Measurements from ENCODE around the gene MYO9A. TPM values are rescaled to one million over a fixed set of nuclear protein-coding genes. Genes with fewer than 3 reads are reported as not detected.

Gene MYO9A
- polyA plus RNA-seq, 3 donors, result 3.9 to 6.6 (median 5.0) TPM

GRCh38 chr15:71808311-71809020, 309.5 kb downstream of the MYO9A start:
- Histone ChIP-seq H3K9ac (ENCODE audit: insufficient read depth, low read length, poor library complexity, severe bottlenecking) (no peak overlapping the region), H3K4me1 (ENCODE audit: control insufficient read depth in 1 of 2, insufficient read depth in 2 of 2, low read length in 2 of 2) (no peaks in the 10 kb centered on the region), H3K36me3 (replicated peaks in 1 of 2; ENCODE audit: control insufficient read depth in 1 of 2, insufficient read depth in 2 of 2, low read length in 2 of 2) (no peaks in the 10 kb centered on the region), H3K27me3 (ENCODE audit: control insufficient read depth in 2 of 2, insufficient read depth in 2 of 2, low read length in 2 of 2) (no peaks in the 10 kb centered on the region), H4K20me1 (ENCODE audit: insufficient read depth, low read length) (no peaks in the 10 kb centered on the region), H3K27ac (ENCODE audit: low read depth in 1 of 2, low read length in 2 of 2) (no peak overlapping the region), H3K4me2 (replicated peaks; ENCODE audit: extremely low read depth, low read length, poor library complexity, severe bottlenecking) (no peak overlapping the region), H2AFZ (ENCODE audit: insufficient read depth, low read depth, low read length, poor library complexity, severe bottlenecking) (no peak overlapping the region), H3K9me3 (replicated peaks in 1 of 2; ENCODE audit: control insufficient read depth in 1 of 2, insufficient read depth in 1 of 2, low read length in 2 of 2) (no peaks in the 10 kb centered on the region), H3K4me3 (replicated peaks in 1 of 3; ENCODE audit: low read depth in 2 of 3, low read length in 3 of 3) (no peak overlapping the region), H3K79me2 (ENCODE audit: insufficient read depth, low read length) (no peaks in the 10 kb centered on the region)
- Mint-ChIP-seq H3K4me1 (peaks cover 2% of the 10 kb centered on the region), H3K27ac (peak overlapping the region in 1 of 7 donors; percentile 31), H3K36me3 (no peaks in the 10 kb centered on the region), H3K27me3 (ENCODE audit: low read depth in 3 of 3) (peaks cover 2 to 3% (median 3%) of the 10 kb centered on the region in 3 donors), H3K4me3 (no peak overlapping the region), H3K9me3 (peaks cover 0 to 1% (median 0%) of the 10 kb centered on the region in 7 donors)
- DNase-seq, result no peak
- intact Hi-C loops (cut with micrococcal nuclease), result no loop called here
- TF ChIP-seq CTCF (IDR thresholded peaks at IDR 0.05), result no peak
- WGBS (ENCODE audit: insufficient coverage), result 92% methylated on average over 15 of the region's 18 CpGs

GRCh38 chr15:71807691-71808091, 310.3 kb downstream of the MYO9A start:
- Histone ChIP-seq H3K4me3 (replicated peaks in 1 of 3; ENCODE audit: low read depth in 2 of 3, low read length in 3 of 3) (no peak overlapping the region), H3K4me1 (ENCODE audit: control insufficient read depth in 1 of 2, insufficient read depth in 2 of 2, low read length in 2 of 2) (no peaks in the 10 kb centered on the region), H3K36me3 (replicated peaks in 1 of 2; ENCODE audit: control insufficient read depth in 1 of 2, insufficient read depth in 2 of 2, low read length in 2 of 2) (no peaks in the 10 kb centered on the region), H3K9me3 (replicated peaks in 1 of 2; ENCODE audit: control insufficient read depth in 1 of 2, insufficient read depth in 1 of 2, low read length in 2 of 2) (no peaks in the 10 kb centered on the region), H3K27ac (ENCODE audit: low read depth in 1 of 2, low read length in 2 of 2) (no peak overlapping the region), H3K4me2 (replicated peaks; ENCODE audit: extremely low read depth, low read length, poor library complexity, severe bottlenecking) (no peak overlapping the region), H3K27me3 (ENCODE audit: control insufficient read depth in 2 of 2, insufficient read depth in 2 of 2, low read length in 2 of 2) (no peaks in the 10 kb centered on the region), H4K20me1 (ENCODE audit: insufficient read depth, low read length) (no peaks in the 10 kb centered on the region), H3K79me2 (ENCODE audit: insufficient read depth, low read length) (no peaks in the 10 kb centered on the region), H2AFZ (ENCODE audit: insufficient read depth, low read depth, low read length, poor library complexity, severe bottlenecking) (no peak overlapping the region), H3K9ac (ENCODE audit: insufficient read depth, low read length, poor library complexity, severe bottlenecking) (no peak overlapping the region)
- peaks cover 2 to 5% (median 4%) of the 10 kb centered on the region in 3 donors for H3K27me3 Mint-ChIP-seq (ENCODE audit: low read depth in 3 of 3)
- H3K27ac Mint-ChIP-seq, result peak overlapping the region in 2 of 7 donors; percentile 4 to 7
- DNase-seq, result no peak
- no peaks in the 10 kb centered on the region for H3K36me3 Mint-ChIP-seq
- intact Hi-C loops (cut with micrococcal nuclease), result no loop called here
- H3K9me3 Mint-ChIP-seq, result peaks cover 0 to 1% (median 0%) of the 10 kb centered on the region in 7 donors
- H3K4me3 Mint-ChIP-seq, result no peak overlapping the region
- TF ChIP-seq CTCF (IDR thresholded peaks at IDR 0.05), result no peak
- WGBS (ENCODE audit: insufficient coverage), result 82% methylated on average over 2 of the region's 4 CpGs
- peaks cover 2% of the 10 kb centered on the region for H3K4me1 Mint-ChIP-seq
